ENCODE measurements around the gene DUSP23. TPM values are rescaled to one million over a fixed set of nuclear protein-coding genes. Genes with fewer than 3 reads are reported as not detected.

DUSP23 gene
- polyA plus RNA-seq, 3 donors, result 37.3 to 136 (median 97.8) TPM

DNA sequence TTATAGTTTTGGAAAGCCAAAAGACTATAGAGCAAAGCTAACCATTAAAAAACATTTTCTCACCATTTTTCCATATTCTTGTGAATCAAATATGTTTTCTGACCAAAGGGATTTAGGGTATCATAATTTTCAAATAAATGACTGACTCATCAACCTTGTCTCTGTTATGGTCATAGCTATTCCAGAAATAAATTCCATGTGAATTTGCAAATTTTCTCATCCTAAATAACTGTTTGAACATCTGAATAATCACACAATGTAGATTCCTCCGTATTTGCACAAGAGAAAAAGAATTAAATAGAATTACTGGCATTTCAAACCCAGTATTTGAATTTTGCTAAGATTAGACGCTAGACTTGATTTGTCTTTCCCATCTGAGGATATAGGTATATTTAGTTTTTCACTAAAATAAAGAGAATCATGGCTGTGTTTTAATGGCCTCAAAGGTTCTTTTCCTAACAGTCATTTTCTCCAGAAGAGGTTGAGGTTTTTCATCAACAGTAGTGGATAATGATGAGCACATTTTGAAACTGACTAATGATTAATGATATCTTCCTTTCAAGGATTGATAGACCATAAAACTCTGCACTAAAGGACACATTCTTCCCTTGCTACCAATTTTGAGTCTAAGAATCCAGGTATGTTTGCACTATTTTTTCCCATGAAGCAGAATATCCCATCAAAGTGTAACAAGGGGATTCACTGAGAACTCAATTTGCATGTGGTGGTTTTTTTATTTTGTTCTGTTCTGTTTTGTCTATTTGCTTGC, 9.5 kb upstream of the DUSP23 start:
- Histone ChIP-seq H3K27ac (ENCODE audit: low read depth in 1 of 2, low read length in 2 of 2) (no peak overlapping the region), H3K79me2 (ENCODE audit: insufficient read depth, low read length) (no peaks in the 10 kb centered on the region), H4K20me1 (ENCODE audit: insufficient read depth, low read length) (no peaks in the 10 kb centered on the region), H3K4me2 (replicated peaks; ENCODE audit: extremely low read depth, low read length, poor library complexity, severe bottlenecking) (no peak overlapping the region), H3K4me1 (ENCODE audit: control insufficient read depth in 1 of 2, insufficient read depth in 2 of 2, low read length in 2 of 2) (no peaks in the 10 kb centered on the region), H3K27me3 (ENCODE audit: control insufficient read depth in 2 of 2, insufficient read depth in 2 of 2, low read length in 2 of 2) (no peaks in the 10 kb centered on the region), H3K9me3 (replicated peaks in 1 of 2; ENCODE audit: control insufficient read depth in 1 of 2, insufficient read depth in 1 of 2, low read length in 2 of 2) (no peaks in the 10 kb centered on the region), H3K9ac (ENCODE audit: insufficient read depth, low read length, poor library complexity, severe bottlenecking) (no peak overlapping the region), H2AFZ (ENCODE audit: insufficient read depth, low read depth, low read length, poor library complexity, severe bottlenecking) (no peak overlapping the region), H3K4me3 (replicated peaks in 1 of 3; ENCODE audit: low read depth in 2 of 3, low read length in 3 of 3) (no peak overlapping the region), H3K36me3 (replicated peaks in 1 of 2; ENCODE audit: control insufficient read depth in 1 of 2, insufficient read depth in 2 of 2, low read length in 2 of 2) (no peaks in the 10 kb centered on the region)
- Mint-ChIP-seq H3K9me3 (peaks cover 0 to 10% (median 0%) of the 10 kb centered on the region in 7 donors), H3K4me1 (peaks cover 2% of the 10 kb centered on the region), H3K27ac (no peak overlapping the region), H3K4me3 (no peak overlapping the region), H3K36me3 (no peaks in the 10 kb centered on the region), H3K27me3 (ENCODE audit: low read depth in 3 of 3) (peaks cover 0 to 2% (median 1%) of the 10 kb centered on the region in 3 donors)
- TF ChIP-seq, protein P1, sequence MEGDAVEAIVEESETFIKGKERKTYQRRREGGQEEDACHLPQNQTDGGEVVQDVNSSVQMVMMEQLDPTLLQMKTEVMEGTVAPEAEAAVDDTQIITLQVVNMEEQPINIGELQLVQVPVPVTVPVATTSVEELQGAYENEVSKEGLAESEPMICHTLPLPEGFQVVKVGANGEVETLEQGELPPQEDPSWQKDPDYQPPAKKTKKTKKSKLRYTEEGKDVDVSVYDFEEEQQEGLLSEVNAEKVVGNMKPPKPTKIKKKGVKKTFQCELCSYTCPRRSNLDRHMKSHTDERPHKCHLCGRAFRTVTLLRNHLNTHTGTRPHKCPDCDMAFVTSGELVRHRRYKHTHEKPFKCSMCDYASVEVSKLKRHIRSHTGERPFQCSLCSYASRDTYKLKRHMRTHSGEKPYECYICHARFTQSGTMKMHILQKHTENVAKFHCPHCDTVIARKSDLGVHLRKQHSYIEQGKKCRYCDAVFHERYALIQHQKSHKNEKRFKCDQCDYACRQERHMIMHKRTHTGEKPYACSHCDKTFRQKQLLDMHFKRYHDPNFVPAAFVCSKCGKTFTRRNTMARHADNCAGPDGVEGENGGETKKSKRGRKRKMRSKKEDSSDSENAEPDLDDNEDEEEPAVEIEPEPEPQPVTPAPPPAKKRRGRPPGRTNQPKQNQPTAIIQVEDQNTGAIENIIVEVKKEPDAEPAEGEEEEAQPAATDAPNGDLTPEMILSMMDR (IDR thresholded peaks at IDR 0.05), result no peak
- intact Hi-C loops (cut with micrococcal nuclease), result no loop called here
- DNase-seq, result no peak
- WGBS (ENCODE audit: insufficient coverage), result no CpG with 5 or more reads among the region's 2 CpGs

DNA sequence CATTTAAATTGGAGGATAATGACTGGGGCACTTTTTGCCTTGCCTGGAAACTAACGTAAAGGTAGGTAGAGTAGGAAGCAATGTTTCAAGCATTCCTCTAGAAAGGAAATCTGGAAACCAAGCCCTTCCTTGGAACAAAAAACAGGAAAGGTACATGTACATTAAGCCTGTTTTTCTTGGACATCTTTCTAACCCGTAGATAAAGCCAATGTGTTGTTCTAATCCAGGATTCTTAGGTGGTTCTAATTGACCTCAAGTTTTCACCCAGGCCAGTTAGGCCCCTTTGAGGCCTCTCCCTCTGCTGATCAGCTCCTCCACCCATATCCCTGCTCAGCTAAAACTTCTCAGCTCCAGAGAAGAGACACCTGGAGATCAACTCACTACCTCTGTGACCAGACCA, 6.3 kb upstream of the DUSP23 start:
- TF ChIP-seq, protein P1 (IDR thresholded peaks at IDR 0.05), result no peak
- Histone ChIP-seq H3K9me3 (replicated peaks in 1 of 2; ENCODE audit: control insufficient read depth in 1 of 2, insufficient read depth in 1 of 2, low read length in 2 of 2) (no peaks in the 10 kb centered on the region), H3K79me2 (ENCODE audit: insufficient read depth, low read length) (no peaks in the 10 kb centered on the region), H3K27me3 (ENCODE audit: control insufficient read depth in 2 of 2, insufficient read depth in 2 of 2, low read length in 2 of 2) (no peaks in the 10 kb centered on the region), H3K4me1 (ENCODE audit: control insufficient read depth in 1 of 2, insufficient read depth in 2 of 2, low read length in 2 of 2) (no peaks in the 10 kb centered on the region), H3K9ac (ENCODE audit: insufficient read depth, low read length, poor library complexity, severe bottlenecking) (no peak overlapping the region), H2AFZ (ENCODE audit: insufficient read depth, low read depth, low read length, poor library complexity, severe bottlenecking) (no peak overlapping the region), H3K4me2 (replicated peaks; ENCODE audit: extremely low read depth, low read length, poor library complexity, severe bottlenecking) (no peak overlapping the region), H3K27ac (ENCODE audit: low read depth in 1 of 2, low read length in 2 of 2) (no peak overlapping the region), H3K4me3 (replicated peaks in 1 of 3; ENCODE audit: low read depth in 2 of 3, low read length in 3 of 3) (no peak overlapping the region), H4K20me1 (ENCODE audit: insufficient read depth, low read length) (no peaks in the 10 kb centered on the region), H3K36me3 (replicated peaks in 1 of 2; ENCODE audit: control insufficient read depth in 1 of 2, insufficient read depth in 2 of 2, low read length in 2 of 2) (no peaks in the 10 kb centered on the region)
- intact Hi-C loops (cut with micrococcal nuclease), result no loop called here
- WGBS (ENCODE audit: insufficient coverage), result 100% methylated on average over 1 of the region's 2 CpGs
- H3K4me3 Mint-ChIP-seq, result no peak overlapping the region
- DNase-seq, result no peak
- H3K36me3 Mint-ChIP-seq, result no peaks in the 10 kb centered on the region
- no peaks in the 10 kb centered on the region for H3K4me1 Mint-ChIP-seq
- peaks cover 0 to 2% (median 1%) of the 10 kb centered on the region in 3 donors for H3K27me3 Mint-ChIP-seq (ENCODE audit: low read depth in 3 of 3)
- H3K27ac Mint-ChIP-seq, result no peak overlapping the region
- H3K9me3 Mint-ChIP-seq, result peaks cover 0 to 2% (median 0%) of the 10 kb centered on the region in 7 donors

Data from CD14-positive monocyte (primary cell).